MG63 (cell line): ENCODE measurements around the gene IMPA2. TPM values are rescaled to one million over a fixed set of nuclear protein-coding genes. Genes with fewer than 3 reads are reported as not detected.

Experiments
- DNase-seq: peaks from one replicate; pipeline ENCODE4 v3.0.0-alpha.2; 2020
- H3K27me3 ChIP-seq: fragments of 250-450 bp; sonication (Bioruptor Pico); 2 replicates; pipeline ENCODE4 v1.5.1; 2020; ENCODE audit warnings: mild to moderate bottlenecking, moderate library complexity
- H3K36me3 ChIP-seq: fragments of 250-450 bp; sonication (Bioruptor Pico); 2 replicates; pipeline ENCODE4 v1.5.1; 2020; ENCODE audit warnings: mild to moderate bottlenecking, moderate library complexity
- H3K4me3 ChIP-seq: fragments of 250-450 bp; sonication (Bioruptor Pico); 2 replicates; pipeline ENCODE4 v1.5.1; 2020; ENCODE audit warnings: mild to moderate bottlenecking, moderate library complexity
- H3K9me3 ChIP-seq: fragments of 250-450 bp; sonication (Bioruptor Pico); 2 replicates; pipeline ENCODE4 v1.5.1; 2020; ENCODE audit warnings: mild to moderate bottlenecking, moderate library complexity
- total RNA-seq: library from RNA; depleted of rRNA; stranded (reverse); fragments of >200 nt; shearing (Covaris generic); gene quantifications from 2 replicates; pipeline ENCODE4 v1.2.3, GENCODE V29; 2014; ENCODE audit warnings: low replicate concordance

Gene IMPA2
- total RNA-seq, 1 experiment from 2014 or later = 90.8 TPM

GRCh38 chr18:12027046-12027445 lies 45.7 kb downstream of the IMPA2 start:
- H3K4me3 ChIP-seq = no peak overlapping the region
- no peak for DNase-seq
- H3K9me3 ChIP-seq = no peaks in the 10 kb centered on the region
- no peaks in the 10 kb centered on the region for H3K27me3 ChIP-seq
- H3K36me3 ChIP-seq = peaks cover 32% of the 10 kb centered on the region

- Histone ChIP-seq H3K36me3 (peaks cover 32% of the 10 kb centered on the region), H3K9me3 (no peaks in the 10 kb centered on the region), H3K27me3 (no peaks in the 10 kb centered on the region), H3K4me3 (no peak overlapping the region)
- DNase-seq = no peak
These were observed 46.2 kb downstream of the IMPA2 start for GRCh38 chr18:12027480-12027879.

- no peak for DNase-seq
- Histone ChIP-seq H3K27me3 (no peaks in the 10 kb centered on the region), H3K4me3 (no peak overlapping the region), H3K36me3 (peaks cover 30% of the 10 kb centered on the region), H3K9me3 (no peaks in the 10 kb centered on the region)
These were observed 46.8 kb downstream of the IMPA2 start for GRCh38 chr18:12028040-12028628.

- DNase-seq = no peak
- H3K4me3 ChIP-seq = no peak overlapping the region
- H3K36me3 ChIP-seq = peaks cover 31% of the 10 kb centered on the region
- H3K27me3 ChIP-seq = no peaks in the 10 kb centered on the region
- H3K9me3 ChIP-seq = no peaks in the 10 kb centered on the region
These were observed 47.4 kb downstream of the IMPA2 start for GRCh38 chr18:12028674-12029073.

- no peaks in the 10 kb centered on the region for H3K9me3 ChIP-seq
- peaks cover 33% of the 10 kb centered on the region for H3K36me3 ChIP-seq
- DNase-seq = no peak
- no peak overlapping the region for H3K4me3 ChIP-seq
- H3K27me3 ChIP-seq = no peaks in the 10 kb centered on the region
These were observed 48.7 kb downstream of the IMPA2 start for GRCh38 chr18:12029786-12030584.

GRCh38 chr18:12030670-12031069 lies 49.4 kb downstream of the IMPA2 start:
- Histone ChIP-seq H3K4me3 (no peak overlapping the region), H3K27me3 (no peaks in the 10 kb centered on the region), H3K36me3 (peaks cover 32% of the 10 kb centered on the region), H3K9me3 (no peaks in the 10 kb centered on the region)
- no peak for DNase-seq

GRCh38 chr18:12031181-12031580 lies 49.9 kb downstream of the IMPA2 start:
- H3K36me3 ChIP-seq = peaks cover 32% of the 10 kb centered on the region
- no peaks in the 10 kb centered on the region for H3K27me3 ChIP-seq
- no peak overlapping the region for H3K4me3 ChIP-seq
- no peaks in the 10 kb centered on the region for H3K9me3 ChIP-seq
- DNase-seq = no peak

- DNase-seq = peak; percentile 51
- H3K4me3 ChIP-seq = no peak overlapping the region
These were observed 50.5 kb downstream of the IMPA2 start for GRCh38 chr18:12031846-12032245.

GRCh38 chr18:12032786-12033642 lies 51.7 kb downstream of the IMPA2 start:
- Histone ChIP-seq H3K36me3 (peaks cover 32% of the 10 kb centered on the region), H3K4me3 (no peak overlapping the region), H3K27me3 (no peaks in the 10 kb centered on the region), H3K9me3 (no peaks in the 10 kb centered on the region)
- no peak for DNase-seq

More at GRCh38 chr18:12031846-12032245, 50.5 kb downstream of the IMPA2 start:
- Histone ChIP-seq H3K9me3 (no peaks in the 10 kb centered on the region), H3K27me3 (no peaks in the 10 kb centered on the region), H3K36me3 (peaks cover 32% of the 10 kb centered on the region)

GRCh38 chr18:12033643-12034025 lies 52.3 kb downstream of the IMPA2 start:
- Histone ChIP-seq H3K9me3 (no peaks in the 10 kb centered on the region), H3K36me3 (peaks cover 26% of the 10 kb centered on the region), H3K4me3 (no peak overlapping the region), H3K27me3 (no peaks in the 10 kb centered on the region)
- no peak for DNase-seq

- DNase-seq = no peak
These were observed 53.2 kb downstream of the IMPA2 start for GRCh38 chr18:12034241-12035100.

GRCh38 chr18:12035481-12035880 lies 54.2 kb downstream of the IMPA2 start:
- Histone ChIP-seq H3K27me3 (no peaks in the 10 kb centered on the region), H3K4me3 (no peak overlapping the region), H3K36me3 (peaks cover 14% of the 10 kb centered on the region), H3K9me3 (no peaks in the 10 kb centered on the region)
- no peak for DNase-seq

More at GRCh38 chr18:12034241-12035100, 53.2 kb downstream of the IMPA2 start:
- Histone ChIP-seq H3K9me3 (no peaks in the 10 kb centered on the region), H3K4me3 (no peak overlapping the region), H3K36me3 (peaks cover 24% of the 10 kb centered on the region), H3K27me3 (no peaks in the 10 kb centered on the region)

GRCh38 chr18:12036201-12036751 lies 55.0 kb downstream of the IMPA2 start:
- Histone ChIP-seq H3K36me3 (peaks cover 8% of the 10 kb centered on the region), H3K9me3 (no peaks in the 10 kb centered on the region), H3K27me3 (no peaks in the 10 kb centered on the region), H3K4me3 (no peak overlapping the region)
- DNase-seq = no peak

GRCh38 chr18:12038082-12038638 lies 56.9 kb downstream of the IMPA2 start:
- DNase-seq = no peak
- Histone ChIP-seq H3K9me3 (no peaks in the 10 kb centered on the region), H3K27me3 (no peaks in the 10 kb centered on the region), H3K4me3 (no peak overlapping the region), H3K36me3 (peaks cover 6% of the 10 kb centered on the region)

- peaks cover 2% of the 10 kb centered on the region; the same call in 1 of the 2 replicates for H3K36me3 ChIP-seq
- H3K4me3 ChIP-seq = peak overlapping the region; percentile 38
- H3K27me3 ChIP-seq = no peaks in the 10 kb centered on the region
- peak; percentile 65 for DNase-seq
- H3K9me3 ChIP-seq = no peaks in the 10 kb centered on the region
These were observed 57.6 kb downstream of the IMPA2 start for GRCh38 chr18:12038639-12039539.
